IMR-90 (cell line): ENCODE data around the gene NBEA.

Source experiments
- BHLHE40 ChIP-seq: fragments of 150-350 bp; IDR thresholded peaks from 2 replicates; pipeline ENCODE4 v1.6.1; 2016; ENCODE audit warnings: mild to moderate bottlenecking, low read depth, low read length
- CEBPB ChIP-seq: IDR thresholded peaks from 2 replicates; pipeline ENCODE4 v1.6.1; 2012; ENCODE audit warnings: low read depth, low read length, improper control_type of control experiment
- FOS ChIP-seq: fragments of 150-350 bp; IDR thresholded peaks from 2 replicates; pipeline ENCODE4 v1.6.1; 2016; ENCODE audit warnings: low read depth, low read length
- MXI1 ChIP-seq: IDR thresholded peaks from 2 replicates; pipeline ENCODE4 v1.6.1; 2012; ENCODE audit warnings: low read depth, mild to moderate bottlenecking, low read length, moderate library complexity, borderline replicate concordance
- POLR2A ChIP-seq: IDR thresholded peaks from 2 replicates; pipeline ENCODE4 v1.6.1; 2012; ENCODE audit warnings: mild to moderate bottlenecking, low read depth, low read length
- RFX5 ChIP-seq: IDR thresholded peaks from 2 replicates; pipeline ENCODE4 v1.8.0; 2012; ENCODE audit warnings: low read depth, mild to moderate bottlenecking, low read length, moderate library complexity
- TF ChIP-seq, protein P1 (sequence below): conservative IDR thresholded peaks from 2 replicates; pipeline ENCODE4 v1.5.1; 2012; ENCODE audit warnings: mild to moderate bottlenecking, low read depth, low read length, improper control_type of control experiment

DNA sequence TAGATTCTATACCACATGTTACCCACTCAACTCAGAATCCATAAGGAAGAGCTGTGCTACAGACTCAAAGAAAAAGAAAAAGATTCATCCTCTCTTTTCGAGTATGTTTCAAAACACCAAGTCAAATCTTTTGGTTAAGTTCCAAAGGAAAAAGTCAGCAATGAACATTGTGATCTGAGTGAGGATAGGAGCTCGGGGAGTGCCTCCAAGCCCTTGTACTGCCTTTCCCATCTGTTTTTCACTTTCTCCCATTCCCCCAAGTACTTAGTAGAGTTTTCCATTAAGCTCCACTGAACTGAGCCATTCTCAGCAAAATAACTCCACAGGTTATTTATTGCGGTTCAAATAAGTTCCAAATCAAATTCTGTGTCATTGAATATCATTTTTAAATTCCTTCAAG, 582.1 kb downstream of the NBEA start:
- TF ChIP-seq, protein P1, sequence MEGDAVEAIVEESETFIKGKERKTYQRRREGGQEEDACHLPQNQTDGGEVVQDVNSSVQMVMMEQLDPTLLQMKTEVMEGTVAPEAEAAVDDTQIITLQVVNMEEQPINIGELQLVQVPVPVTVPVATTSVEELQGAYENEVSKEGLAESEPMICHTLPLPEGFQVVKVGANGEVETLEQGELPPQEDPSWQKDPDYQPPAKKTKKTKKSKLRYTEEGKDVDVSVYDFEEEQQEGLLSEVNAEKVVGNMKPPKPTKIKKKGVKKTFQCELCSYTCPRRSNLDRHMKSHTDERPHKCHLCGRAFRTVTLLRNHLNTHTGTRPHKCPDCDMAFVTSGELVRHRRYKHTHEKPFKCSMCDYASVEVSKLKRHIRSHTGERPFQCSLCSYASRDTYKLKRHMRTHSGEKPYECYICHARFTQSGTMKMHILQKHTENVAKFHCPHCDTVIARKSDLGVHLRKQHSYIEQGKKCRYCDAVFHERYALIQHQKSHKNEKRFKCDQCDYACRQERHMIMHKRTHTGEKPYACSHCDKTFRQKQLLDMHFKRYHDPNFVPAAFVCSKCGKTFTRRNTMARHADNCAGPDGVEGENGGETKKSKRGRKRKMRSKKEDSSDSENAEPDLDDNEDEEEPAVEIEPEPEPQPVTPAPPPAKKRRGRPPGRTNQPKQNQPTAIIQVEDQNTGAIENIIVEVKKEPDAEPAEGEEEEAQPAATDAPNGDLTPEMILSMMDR, result no peak
- TF ChIP-seq RFX5 (no peak), CEBPB (no peak), POLR2A (no peak), MXI1 (no peak), BHLHE40 (no peak), FOS (no peak)
